Glutamatergic neuron (in vitro differentiated cells): ENCODE results near the gene LRP1-AS. TPM values are rescaled to one million over a fixed set of nuclear protein-coding genes. Genes with fewer than 3 reads are reported as not detected.

Source experiments
- DNase-seq: peaks from one replicate; pipeline ENCODE4 v3.0.0; 2022
- H3K27ac Mint-ChIP-seq: one replicate; pipeline ENCODE4 v1.8.0; 2020; ENCODE audit warnings: mild to moderate bottlenecking, mixed read lengths, inconsistent platforms; ENCODE audit not compliant: unreplicated experiment
- H3K27me3 Mint-ChIP-seq: one replicate; pipeline ENCODE4 v1.8.0; 2020; ENCODE audit warnings: mild to moderate bottlenecking, moderate library complexity, mixed read lengths, inconsistent platforms; ENCODE audit not compliant: unreplicated experiment
- H3K36me3 Mint-ChIP-seq: one replicate; pipeline ENCODE4 v1.8.0; 2020; ENCODE audit warnings: mild to moderate bottlenecking, mixed read lengths, inconsistent platforms; ENCODE audit not compliant: unreplicated experiment
- H3K4me1 Mint-ChIP-seq: one replicate; pipeline ENCODE4 v1.8.0; 2020; ENCODE audit warnings: mild to moderate bottlenecking, low read depth, mixed read lengths, inconsistent platforms; ENCODE audit not compliant: unreplicated experiment
- H3K4me3 Mint-ChIP-seq: one replicate; pipeline ENCODE4 v1.8.0; 2020; ENCODE audit warnings: mild to moderate bottlenecking, mixed read lengths, inconsistent platforms; ENCODE audit not compliant: unreplicated experiment
- H3K9me3 Mint-ChIP-seq: one replicate; pipeline ENCODE4 v1.8.0; 2020; ENCODE audit warnings: mild to moderate bottlenecking, moderate library complexity, mixed read lengths, inconsistent platforms; ENCODE audit not compliant: unreplicated experiment
- CTCF ChIP-seq: fragments of 200-600 bp; sonication (generic); IDR thresholded peaks from one replicate; pipeline ENCODE4 v1.5.0; 2021; ENCODE audit not compliant: partially characterized antibody, unreplicated experiment
- total RNA-seq: library from RNA; stranded (reverse); fragmentation: NEBNext Ultra II Directional; extraction: Animal tissue kit (Norgen Biotek cat#: 25700); gene quantifications from one replicate; pipeline ENCODE4 v1.2.1, GENCODE V29; 2021; ENCODE audit not compliant: unreplicated experiment

LRP1-AS gene
- total RNA-seq, 1 donor from 2014 or later: not detected

- H3K36me3 Mint-ChIP-seq: peaks cover 16% of the 10 kb centered on the region
- H3K27ac Mint-ChIP-seq: no peak overlapping the region
- TF ChIP-seq CTCF: no peak
- DNase-seq: no peak
- peaks cover 5% of the 10 kb centered on the region for H3K9me3 Mint-ChIP-seq
- peaks cover 7% of the 10 kb centered on the region for H3K27me3 Mint-ChIP-seq
- H3K4me1 Mint-ChIP-seq: no peaks in the 10 kb centered on the region
- no peak overlapping the region for H3K4me3 Mint-ChIP-seq
These were observed 19.6 kb upstream of the LRP1-AS start for GRCh38 chr12:57166971-57167371.

DNA sequence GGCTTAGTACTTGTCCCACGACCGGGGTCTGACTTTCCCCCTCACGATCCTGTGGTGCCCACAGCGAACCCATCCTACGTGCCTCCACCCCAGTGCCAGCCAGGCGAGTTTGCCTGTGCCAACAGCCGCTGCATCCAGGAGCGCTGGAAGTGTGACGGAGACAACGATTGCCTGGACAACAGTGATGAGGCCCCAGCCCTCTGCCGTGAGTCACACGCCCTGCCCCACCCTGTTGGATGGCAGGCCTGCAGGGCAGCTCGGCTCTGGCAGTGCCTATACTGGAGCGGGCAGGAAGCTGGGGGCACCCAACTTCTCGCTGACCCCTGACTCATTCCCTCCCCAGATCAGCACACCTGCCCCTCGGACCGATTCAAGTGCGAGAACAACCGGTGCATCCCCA is 18.3 kb upstream of the LRP1-AS start:
- no peak overlapping the region for H3K4me3 Mint-ChIP-seq
- H3K36me3 Mint-ChIP-seq: peaks cover 22% of the 10 kb centered on the region
- TF ChIP-seq CTCF: no peak
- no peak for DNase-seq
- peaks cover 9% of the 10 kb centered on the region for H3K9me3 Mint-ChIP-seq
- no peaks in the 10 kb centered on the region for H3K4me1 Mint-ChIP-seq
- H3K27ac Mint-ChIP-seq: no peak overlapping the region
- H3K27me3 Mint-ChIP-seq: peaks cover 7% of the 10 kb centered on the region

- H3K4me1 Mint-ChIP-seq: no peaks in the 10 kb centered on the region
- no peak overlapping the region for H3K4me3 Mint-ChIP-seq
- H3K27me3 Mint-ChIP-seq: peaks cover 5% of the 10 kb centered on the region
- peaks cover 9% of the 10 kb centered on the region for H3K9me3 Mint-ChIP-seq
- no peak for DNase-seq
- no peak for TF ChIP-seq CTCF
- no peak overlapping the region for H3K27ac Mint-ChIP-seq
- peaks cover 22% of the 10 kb centered on the region for H3K36me3 Mint-ChIP-seq
These were observed 17.7 kb upstream of the LRP1-AS start for GRCh38 chr12:57164966-57165625.

GRCh38 chr12:57164454-57164853 is 17.0 kb upstream of the LRP1-AS start:
- Mint-ChIP-seq H3K4me1 (no peaks in the 10 kb centered on the region), H3K27me3 (peaks cover 4% of the 10 kb centered on the region), H3K4me3 (no peak overlapping the region), H3K27ac (no peak overlapping the region), H3K9me3 (peaks cover 9% of the 10 kb centered on the region), H3K36me3 (peaks cover 22% of the 10 kb centered on the region)
- no peak for DNase-seq
- no peak for TF ChIP-seq CTCF

GRCh38 chr12:57162553-57163125 is 15.2 kb upstream of the LRP1-AS start:
- Mint-ChIP-seq H3K27me3 (peaks cover 4% of the 10 kb centered on the region), H3K36me3 (peaks cover 26% of the 10 kb centered on the region), H3K4me3 (no peak overlapping the region), H3K9me3 (peaks cover 12% of the 10 kb centered on the region), H3K27ac (no peak overlapping the region), H3K4me1 (no peaks in the 10 kb centered on the region)
- TF ChIP-seq CTCF: no peak
- no peak for DNase-seq
